Peyer's patch (tissue), 4 donors: ENCODE measurements around the gene BACH2. TPM values are rescaled to one million over a fixed set of nuclear protein-coding genes. Genes with fewer than 3 reads are reported as not detected.
A peak's percentile ranks its signal among the peaks of the same experiment; 100 is the strongest.
"Not testable (repeated sequence)": the region's sequence is repeated elsewhere in the genome, so short reads cannot be mapped to it uniquely, and the experiment has no call there.

Experiments used
- DNase-seq, 3 donors: peaks; one replicate each; pipeline ENCODE4 v3.0.0-alpha.2; 2017 to 2019
- H3K27ac ChIP-seq, 4 donors: fragments of 200-600 bp; sonication (generic); one replicate each; pipeline ENCODE4 v1.5.1; 2016 to 2019
- H3K27me3 ChIP-seq, 2 donors: fragments of 200-600 bp; sonication (generic); one replicate each; pipeline ENCODE4 v1.5.1; 2019
- H3K36me3 ChIP-seq, 3 donors: fragments of 200-600 bp; sonication (generic); one replicate each; pipeline ENCODE4 v1.5.1; 2016 to 2019
- H3K4me1 ChIP-seq, 4 donors: fragments of 200-600 bp; sonication (generic); one replicate each; pipeline ENCODE4 v1.5.1; 2016 to 2019
- H3K4me3 ChIP-seq, 4 donors: fragments of 200-600 bp; sonication (generic); 1 replicate in 3 of 4; 2 replicates in 1 of 4; pipeline ENCODE4 v1.5.1; 2016 to 2019; ENCODE audit warnings: mild to moderate bottlenecking in 1 of 4
- H3K9me3 ChIP-seq, 4 donors: fragments of 200-600 bp; sonication (generic); one replicate each; pipeline ENCODE4 v1.5.1; 2016 to 2019; ENCODE audit warnings: mild to moderate bottlenecking in 1 of 4
- POLR2A ChIP-seq, 2 donors: fragments of 450-650 bp; IDR thresholded peaks; one replicate each; pipeline ENCODE4 v1.5.1; 2017; ENCODE audit warnings: antibody characterized with exemption in 2 of 2, mild to moderate bottlenecking in 2 of 2, moderate library complexity in 2 of 2
- total RNA-seq, 4 donors: library from RNA; depleted of rRNA; stranded (reverse); fragments of >200 nt; gene quantifications; one replicate each; pipeline ENCODE4 v1.1.0, GENCODE V29; 2016
- TF ChIP-seq, protein P1 (sequence below), 6 experiments: fragments of 450-650 bp in 4 of 6; fragments of 200-600 bp in 2 of 6; sonication (generic) in 1 of 6; IDR thresholded peaks; one replicate each; pipeline ENCODE4 v1.5.1; 2017 to 2019; ENCODE audit warnings: antibody characterized with exemption in 6 of 6, mild to moderate bottlenecking in 3 of 6, moderate library complexity in 1 of 6

The BACH2 gene
- total RNA-seq, 4 donors from 2014 or later = 0.18 to 26.4 (median 8.2) TPM

DNA sequence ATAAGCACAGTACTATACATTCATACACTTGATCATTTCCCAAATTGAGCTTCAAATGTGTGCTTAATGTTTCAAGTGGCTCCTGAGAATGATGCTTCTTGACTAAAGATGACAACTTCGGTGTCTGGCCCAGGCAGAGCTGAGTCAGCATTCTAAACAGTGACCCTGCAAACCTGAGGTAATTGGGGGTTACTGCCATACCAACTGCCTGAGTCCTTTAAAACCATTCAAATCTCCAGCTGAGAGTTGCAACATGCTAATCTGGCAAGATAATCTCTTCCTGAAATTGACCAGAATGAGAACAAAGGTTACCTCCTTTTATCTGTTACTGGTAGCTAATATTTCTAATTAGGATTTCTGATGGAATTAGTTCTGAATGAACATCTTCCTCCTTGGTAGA, 8.2 kb downstream of the BACH2 start:
- TF ChIP-seq POLR2A (IDR thresholded peaks at IDR 0.05) = no peak
- TF ChIP-seq, protein P1, sequence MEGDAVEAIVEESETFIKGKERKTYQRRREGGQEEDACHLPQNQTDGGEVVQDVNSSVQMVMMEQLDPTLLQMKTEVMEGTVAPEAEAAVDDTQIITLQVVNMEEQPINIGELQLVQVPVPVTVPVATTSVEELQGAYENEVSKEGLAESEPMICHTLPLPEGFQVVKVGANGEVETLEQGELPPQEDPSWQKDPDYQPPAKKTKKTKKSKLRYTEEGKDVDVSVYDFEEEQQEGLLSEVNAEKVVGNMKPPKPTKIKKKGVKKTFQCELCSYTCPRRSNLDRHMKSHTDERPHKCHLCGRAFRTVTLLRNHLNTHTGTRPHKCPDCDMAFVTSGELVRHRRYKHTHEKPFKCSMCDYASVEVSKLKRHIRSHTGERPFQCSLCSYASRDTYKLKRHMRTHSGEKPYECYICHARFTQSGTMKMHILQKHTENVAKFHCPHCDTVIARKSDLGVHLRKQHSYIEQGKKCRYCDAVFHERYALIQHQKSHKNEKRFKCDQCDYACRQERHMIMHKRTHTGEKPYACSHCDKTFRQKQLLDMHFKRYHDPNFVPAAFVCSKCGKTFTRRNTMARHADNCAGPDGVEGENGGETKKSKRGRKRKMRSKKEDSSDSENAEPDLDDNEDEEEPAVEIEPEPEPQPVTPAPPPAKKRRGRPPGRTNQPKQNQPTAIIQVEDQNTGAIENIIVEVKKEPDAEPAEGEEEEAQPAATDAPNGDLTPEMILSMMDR (IDR thresholded peaks at IDR 0.05) = no peak
- Histone ChIP-seq H3K27ac (no peak overlapping the region), H3K4me3 (no peak overlapping the region), H3K27me3 (no peaks in the 10 kb centered on the region), H3K9me3 (no peaks in the 10 kb centered on the region), H3K4me1 (peaks cover 0 to 20% (median 8%) of the 10 kb centered on the region in 4 donors), H3K36me3 (no peaks in the 10 kb centered on the region)
- DNase-seq = no peak

DNA sequence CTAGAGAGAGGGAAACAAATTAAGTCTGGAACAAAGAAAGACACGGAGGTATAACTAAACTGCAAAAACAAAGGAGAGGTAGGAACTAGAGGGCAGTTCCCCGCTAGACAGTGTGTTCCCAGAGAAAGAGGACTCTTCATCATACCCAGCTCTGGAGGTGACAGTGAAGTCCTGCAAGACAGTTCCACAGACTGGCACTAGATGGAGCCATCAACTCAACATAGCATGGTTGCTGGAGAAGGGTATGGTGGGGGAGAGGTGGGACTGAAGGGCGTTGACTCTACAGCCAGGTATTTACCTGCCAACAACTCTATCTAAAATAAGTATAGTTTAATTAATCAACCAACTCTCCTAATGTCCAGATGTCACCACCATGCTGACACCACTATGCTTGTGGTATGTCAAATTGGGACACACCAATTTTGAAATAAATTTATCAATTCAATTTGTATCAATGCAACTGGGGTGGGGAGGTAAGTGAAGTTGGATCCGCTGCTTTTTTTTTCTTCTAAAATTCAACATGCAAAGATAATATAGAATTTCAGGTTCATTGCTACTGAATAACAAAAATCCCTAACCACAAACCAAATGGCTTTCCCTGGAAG, 9.7 kb downstream of the BACH2 start:
- Histone ChIP-seq H3K4me1 (peaks cover 0 to 20% (median 8%) of the 10 kb centered on the region in 4 donors), H3K4me3 (no peak overlapping the region), H3K27me3 (no peaks in the 10 kb centered on the region), H3K27ac (peak overlapping the region in 1 of 4 donors; percentile 78), H3K36me3 (no peaks in the 10 kb centered on the region), H3K9me3 (no peaks in the 10 kb centered on the region)
- DNase-seq = peak in 2 of 3 donors; percentile 71 to 76
- TF ChIP-seq POLR2A (IDR thresholded peaks at IDR 0.05) = no peak
- TF ChIP-seq, protein P1 (IDR thresholded peaks at IDR 0.05) = peak; percentile 19 to 61 (median 50)

DNA sequence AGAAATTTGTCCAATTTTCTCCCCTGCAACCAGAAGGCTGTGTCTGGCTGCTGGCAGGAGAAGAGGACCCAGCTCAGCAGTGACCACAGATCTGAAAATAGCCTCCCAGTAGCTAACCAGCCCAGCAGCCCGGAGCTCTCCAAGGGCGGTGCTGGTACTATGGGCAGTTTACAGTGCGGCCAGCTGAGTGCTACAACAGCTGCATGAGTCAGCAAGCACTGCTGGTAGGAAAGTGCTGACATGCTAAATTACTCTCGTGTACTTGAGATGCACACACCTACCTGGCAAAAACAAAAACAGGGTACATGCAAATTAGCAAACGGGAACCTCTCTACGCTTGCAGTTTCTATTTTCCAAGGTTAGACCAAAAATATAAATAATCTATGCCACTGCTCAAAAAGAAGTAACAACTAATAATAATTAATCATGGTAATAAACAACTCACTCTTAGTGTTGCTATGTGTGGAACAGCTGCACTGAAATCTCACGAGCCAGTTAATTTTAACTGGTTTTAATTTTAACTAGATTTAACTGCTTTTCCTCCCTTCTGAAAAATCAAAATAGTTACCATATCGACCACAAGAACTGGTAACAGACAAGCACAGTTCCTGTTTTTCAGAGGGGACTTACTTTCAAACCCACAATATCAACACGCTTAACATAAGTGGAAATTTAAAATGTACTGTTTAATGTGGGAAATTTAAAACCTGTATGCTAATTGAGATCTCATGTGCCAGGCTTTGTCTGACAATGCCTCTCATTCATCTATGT, 10.8 kb downstream of the BACH2 start:
- TF ChIP-seq, protein P1 (IDR thresholded peaks at IDR 0.05) = peak in 1 of 6 experiments; percentile 1
- no peak for TF ChIP-seq POLR2A (IDR thresholded peaks at IDR 0.05)
- H3K4me3 ChIP-seq = peak overlapping the region in 2 of 4 donors; percentile 5 to 15
- DNase-seq = peak in 2 of 3 donors; percentile 82 to 88

DNA sequence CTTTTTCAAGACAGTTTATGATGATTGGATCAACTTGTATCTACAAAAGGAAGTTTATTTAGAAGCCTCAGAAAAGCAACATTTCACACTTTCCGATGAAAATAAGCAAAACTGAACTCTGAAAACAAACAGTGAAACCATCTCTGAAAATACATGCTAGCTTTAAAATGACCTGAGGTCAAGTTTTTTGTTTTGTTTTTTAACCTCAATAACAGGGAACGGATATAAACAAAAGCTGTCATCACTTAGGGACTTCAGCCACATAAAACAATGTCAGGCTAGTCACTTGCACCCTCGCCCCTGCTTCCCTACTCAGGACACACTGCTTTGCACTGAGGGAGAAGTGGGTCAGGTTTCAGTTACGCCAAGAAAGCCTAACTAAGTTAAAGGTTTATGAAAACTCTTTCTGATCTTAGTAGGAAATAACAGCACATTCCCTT, 11.6 kb downstream of the BACH2 start:
- Histone ChIP-seq H3K27ac (peak overlapping the region; percentile 26 to 78 (median 59)), H3K27me3 (no peaks in the 10 kb centered on the region), H3K36me3 (no peaks in the 10 kb centered on the region), H3K4me1 (peaks cover 0 to 20% (median 8%) of the 10 kb centered on the region in 4 donors), H3K4me3 (peak overlapping the region in 2 of 4 donors; percentile 5 to 41), H3K9me3 (no peaks in the 10 kb centered on the region)
- TF ChIP-seq POLR2A (IDR thresholded peaks at IDR 0.05) = no peak
- TF ChIP-seq, protein P1 (IDR thresholded peaks at IDR 0.05) = no peak
- DNase-seq = peak in 1 of 3 donors; percentile 27

More for the DNA sequence above, 10.8 kb downstream of the BACH2 start:
- peak overlapping the region; percentile 26 to 78 (median 59) for H3K27ac ChIP-seq
- no peaks in the 10 kb centered on the region for H3K9me3 ChIP-seq
- H3K4me1 ChIP-seq = peaks cover 0 to 20% (median 8%) of the 10 kb centered on the region in 4 donors
- H3K27me3 ChIP-seq = no peaks in the 10 kb centered on the region
- no peaks in the 10 kb centered on the region for H3K36me3 ChIP-seq

DNA sequence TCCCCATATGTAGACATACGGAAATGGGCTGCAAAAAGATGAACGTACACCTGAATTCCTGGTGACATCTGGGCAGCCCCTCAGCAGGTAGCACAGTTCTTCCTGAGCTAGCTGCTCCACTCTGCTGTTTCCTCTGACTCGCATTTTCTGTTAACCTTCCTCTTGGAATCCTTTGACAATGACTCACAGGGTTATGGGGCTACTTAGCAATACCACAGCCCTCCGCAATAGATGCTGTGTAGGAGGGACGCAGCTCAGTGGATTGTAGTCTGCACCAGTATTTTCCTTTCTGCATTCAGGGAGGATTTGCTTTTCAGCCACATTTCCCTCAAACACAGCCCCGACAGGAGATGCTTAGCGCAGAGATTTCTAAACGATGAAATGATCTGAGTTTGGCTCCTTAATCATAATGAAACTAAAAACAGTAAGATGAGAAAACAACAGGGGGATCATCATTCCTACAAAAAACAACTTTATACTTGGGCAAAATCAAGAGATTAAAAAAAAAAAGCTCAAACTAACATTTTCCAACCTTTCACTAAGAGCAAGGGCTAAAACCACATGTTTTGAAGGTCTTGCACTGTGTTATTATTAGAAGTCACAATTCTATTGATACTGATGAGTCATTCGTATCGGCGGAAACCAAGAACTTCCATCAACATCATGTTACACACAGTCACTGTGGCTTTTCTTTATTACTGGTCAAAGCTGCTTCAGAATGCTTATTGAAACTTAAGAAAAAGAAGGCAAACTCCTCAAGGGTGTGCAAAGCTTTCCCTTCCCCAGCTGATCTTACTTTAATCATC, 12.2 kb downstream of the BACH2 start:
- DNase-seq = peak in 1 of 3 donors; percentile 46
- Histone ChIP-seq H3K27ac (peak overlapping the region; percentile 26 to 78 (median 59)), H3K4me1 (peaks cover 0 to 20% (median 8%) of the 10 kb centered on the region in 4 donors)

DNA sequence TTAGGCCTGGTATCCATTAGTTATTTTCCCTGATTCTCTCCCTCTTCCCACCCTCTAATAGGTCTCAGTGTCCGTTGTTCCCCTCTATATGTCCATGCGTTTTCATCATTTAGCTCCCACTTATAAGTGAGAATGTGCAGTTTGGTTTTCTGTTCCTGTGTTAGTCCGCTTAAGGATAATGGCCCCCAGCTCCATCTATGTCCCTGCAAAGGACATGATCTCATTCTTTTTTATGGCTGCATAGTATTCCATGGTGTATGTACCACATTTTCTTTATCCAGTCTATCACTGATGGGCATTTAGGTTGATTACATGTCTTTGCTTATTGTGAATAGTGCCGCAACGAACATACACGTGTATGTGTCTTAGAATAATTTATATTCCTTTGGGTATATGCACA, 14.4 kb downstream of the BACH2 start:
- H3K4me1 ChIP-seq = peaks cover 0 to 20% (median 8%) of the 10 kb centered on the region in 4 donors
- not testable (repeated sequence) for DNase-seq, H3K9me3 ChIP-seq, H3K27ac ChIP-seq, H3K27me3 ChIP-seq, H3K4me3 ChIP-seq, H3K36me3 ChIP-seq

More for the DNA sequence above, 12.2 kb downstream of the BACH2 start:
- no peaks in the 10 kb centered on the region for H3K36me3 ChIP-seq
- H3K4me3 ChIP-seq = peak overlapping the region; percentile 13 to 41 (median 18)
- no peaks in the 10 kb centered on the region for H3K9me3 ChIP-seq
- TF ChIP-seq, protein P1 (IDR thresholded peaks at IDR 0.05) = no peak
- TF ChIP-seq POLR2A (IDR thresholded peaks at IDR 0.05) = no peak
- no peaks in the 10 kb centered on the region for H3K27me3 ChIP-seq
